Loucy (cell line): ENCODE data around the gene PRSS36.

Experiments used
- H2AFZ ChIP-seq: fragments of 200-600 bp; sonication (generic); 2 replicates; pipeline ENCODE4 v1.6.0; 2016; ENCODE audit warnings: antibody characterized with exemption, mild to moderate bottlenecking, low read length, moderate library complexity
- H3F3A ChIP-seq: fragments of 200-600 bp; 2 replicates; pipeline ENCODE4 v1.6.0; 2016; ENCODE audit warnings: antibody characterized with exemption, low read depth, mild to moderate bottlenecking
- H3K27me3 ChIP-seq: fragments of 200-600 bp; sonication (generic); 2 replicates; pipeline ENCODE4 v1.6.1; 2014; ENCODE audit warnings: low read length, mild to moderate bottlenecking; ENCODE audit not compliant: insufficient read depth, poor library complexity, severe bottlenecking
- H3K36me3 ChIP-seq: fragments of 200-600 bp; sonication (generic); 2 replicates; pipeline ENCODE4 v1.6.1; 2016; ENCODE audit warnings: low read length; ENCODE audit not compliant: insufficient read depth
- H3K4me1 ChIP-seq: fragments of 200-600 bp; sonication (generic); 2 replicates; pipeline ENCODE4 v1.5.1; 2014; ENCODE audit warnings: low read length, mild to moderate bottlenecking; ENCODE audit not compliant: insufficient read depth, poor library complexity, severe bottlenecking
- H3K4me2 ChIP-seq: fragments of 200-600 bp; sonication (generic); 2 replicates; pipeline ENCODE4 v1.6.0; 2014; ENCODE audit warnings: antibody characterized with exemption, low read length, low read depth, mild to moderate bottlenecking; ENCODE audit not compliant: poor library complexity, severe bottlenecking
- H3K4me3 ChIP-seq: fragments of 200-600 bp; sonication (generic); 2 replicates; pipeline ENCODE4 v1.5.1; 2014; ENCODE audit warnings: low read length, mild to moderate bottlenecking, mixed read lengths; ENCODE audit not compliant: poor library complexity, severe bottlenecking
- H3K79me2 ChIP-seq: fragments of 200-600 bp; sonication (generic); 2 replicates; pipeline ENCODE4 v1.6.1; 2014; ENCODE audit warnings: low read length; ENCODE audit not compliant: insufficient read depth
- H3K9ac ChIP-seq: fragments of 200-600 bp; sonication (generic); 2 replicates; pipeline ENCODE4 v1.6.0; 2014; ENCODE audit warnings: mild to moderate bottlenecking, low read depth, low read length, moderate library complexity; ENCODE audit not compliant: poor library complexity, severe bottlenecking
- H3K9me2 ChIP-seq: fragments of 200-600 bp; sonication (generic); replicated peaks from 2 replicates; pipeline ENCODE4 v1.6.1; 2016; ENCODE audit warnings: low read depth, low read length, mixed read lengths
- H3K9me3 ChIP-seq: fragments of 200-600 bp; sonication (generic); 2 replicates; pipeline ENCODE4 v1.6.1; 2014; ENCODE audit warnings: mild to moderate bottlenecking, antibody characterized with exemption, low read length, low read depth; ENCODE audit not compliant: insufficient read depth
- H4K20me1 ChIP-seq: fragments of 200-600 bp; sonication (generic); 2 replicates; pipeline ENCODE4 v1.6.0; 2014; ENCODE audit warnings: antibody characterized with exemption, low read length, mild to moderate bottlenecking; ENCODE audit not compliant: insufficient read depth, poor library complexity, severe bottlenecking
- EZH2phosphoT487 ChIP-seq: fragments of 200-600 bp; IDR thresholded peaks from 2 replicates; pipeline ENCODE4 v1.6.1; 2018; ENCODE audit warnings: antibody characterized with exemption, mild to moderate bottlenecking, moderate library complexity, borderline replicate concordance
- TF ChIP-seq, protein P1 (sequence below): fragments of 200-600 bp; sonication (generic); conservative IDR thresholded peaks from 2 replicates; pipeline ENCODE4 v1.5.1; 2014; ENCODE audit warnings: mild to moderate bottlenecking, antibody characterized with exemption, low read length

The PRSS36 gene

DNA sequence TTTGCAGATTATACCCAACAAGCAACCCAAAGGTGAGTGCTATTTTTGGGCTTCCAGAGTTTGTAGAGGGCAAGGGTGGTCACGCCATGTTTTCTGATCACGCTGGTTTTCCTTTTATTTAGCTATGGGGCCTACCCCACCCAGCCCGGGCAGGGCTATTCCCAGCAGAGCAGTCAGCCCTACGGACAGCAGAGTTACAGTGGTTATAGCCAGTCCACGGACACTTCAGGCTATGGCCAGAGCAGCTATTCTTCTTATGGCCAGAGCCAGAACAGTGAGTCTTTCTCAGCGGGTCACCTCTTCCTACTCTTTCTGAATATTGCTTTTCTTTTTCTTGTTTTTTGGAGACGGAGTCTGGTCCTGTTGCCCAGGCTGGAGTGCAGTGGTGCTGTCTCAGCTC is 32.5 kb upstream of the PRSS36 start:
- H3K4me1 ChIP-seq: peaks cover 56% of the 10 kb centered on the region
- no peak for TF ChIP-seq EZH2phosphoT487
- TF ChIP-seq, protein P1, sequence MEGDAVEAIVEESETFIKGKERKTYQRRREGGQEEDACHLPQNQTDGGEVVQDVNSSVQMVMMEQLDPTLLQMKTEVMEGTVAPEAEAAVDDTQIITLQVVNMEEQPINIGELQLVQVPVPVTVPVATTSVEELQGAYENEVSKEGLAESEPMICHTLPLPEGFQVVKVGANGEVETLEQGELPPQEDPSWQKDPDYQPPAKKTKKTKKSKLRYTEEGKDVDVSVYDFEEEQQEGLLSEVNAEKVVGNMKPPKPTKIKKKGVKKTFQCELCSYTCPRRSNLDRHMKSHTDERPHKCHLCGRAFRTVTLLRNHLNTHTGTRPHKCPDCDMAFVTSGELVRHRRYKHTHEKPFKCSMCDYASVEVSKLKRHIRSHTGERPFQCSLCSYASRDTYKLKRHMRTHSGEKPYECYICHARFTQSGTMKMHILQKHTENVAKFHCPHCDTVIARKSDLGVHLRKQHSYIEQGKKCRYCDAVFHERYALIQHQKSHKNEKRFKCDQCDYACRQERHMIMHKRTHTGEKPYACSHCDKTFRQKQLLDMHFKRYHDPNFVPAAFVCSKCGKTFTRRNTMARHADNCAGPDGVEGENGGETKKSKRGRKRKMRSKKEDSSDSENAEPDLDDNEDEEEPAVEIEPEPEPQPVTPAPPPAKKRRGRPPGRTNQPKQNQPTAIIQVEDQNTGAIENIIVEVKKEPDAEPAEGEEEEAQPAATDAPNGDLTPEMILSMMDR: no peak
- H3K36me3 ChIP-seq: peaks cover 62% of the 10 kb centered on the region
- peaks cover 87% of the 10 kb centered on the region for H3K79me2 ChIP-seq
- H3K4me2 ChIP-seq: peak overlapping the region; percentile 95
- peak overlapping the region; percentile 98 for H3K4me3 ChIP-seq
- no peaks in the 10 kb centered on the region; the same call in 1 of the 2 replicates for H3F3A ChIP-seq
- peaks cover 14% of the 10 kb centered on the region for H3K27me3 ChIP-seq
- H3K9ac ChIP-seq: peak overlapping the region; percentile 98
- H4K20me1 ChIP-seq: peaks cover 78% of the 10 kb centered on the region
- H3K9me3 ChIP-seq: no peaks in the 10 kb centered on the region
- no peak overlapping the region for H2AFZ ChIP-seq
- H3K9me2 ChIP-seq: no peaks in the 10 kb centered on the region

DNA sequence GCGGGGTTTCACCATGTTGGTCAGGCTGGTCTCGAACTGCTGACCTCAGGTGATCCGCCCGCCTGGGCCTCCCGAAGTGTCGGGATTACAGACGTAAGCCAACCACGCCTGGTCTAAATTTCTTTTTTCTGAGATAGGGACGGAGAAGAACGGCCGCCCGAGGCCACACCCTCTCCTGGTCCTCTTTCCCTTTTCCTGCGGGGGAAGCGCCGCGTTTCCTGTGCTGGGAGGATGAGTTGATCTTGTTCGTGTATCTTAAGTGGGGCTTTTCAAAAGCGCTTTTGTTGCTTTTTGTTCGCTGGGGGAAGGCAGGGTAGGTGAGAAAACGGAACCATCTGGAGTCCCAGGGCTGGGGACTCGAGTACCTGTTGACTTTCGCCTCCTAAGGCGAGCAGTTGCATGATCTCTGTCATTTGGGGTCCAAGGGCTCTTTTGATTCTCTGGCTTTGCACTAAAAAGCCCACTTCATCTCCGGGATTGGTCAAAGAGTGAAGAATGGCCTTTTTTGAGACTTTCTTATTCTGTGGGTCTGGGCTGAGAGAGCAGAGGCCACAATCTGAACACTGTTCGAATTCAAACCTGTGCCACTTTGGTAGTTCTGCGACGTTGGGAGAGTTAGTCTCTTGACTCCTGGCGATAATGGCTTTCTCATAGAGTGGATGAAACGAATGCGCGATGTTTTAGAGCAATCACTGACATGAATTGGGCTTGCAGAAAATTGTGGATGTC is 31.4 kb upstream of the PRSS36 start:
- TF ChIP-seq, protein P1: no peak
- no peak for TF ChIP-seq EZH2phosphoT487
- peak overlapping the region; percentile 98 for H3K4me3 ChIP-seq
- H3K79me2 ChIP-seq: peaks cover 76% of the 10 kb centered on the region
- H3K4me1 ChIP-seq: peaks cover 53% of the 10 kb centered on the region
- no peaks in the 10 kb centered on the region; the same call in 1 of the 2 replicates for H3F3A ChIP-seq
- no peaks in the 10 kb centered on the region for H3K9me2 ChIP-seq
- H3K27me3 ChIP-seq: peaks cover 14% of the 10 kb centered on the region
- peak overlapping the region; percentile 95 for H3K4me2 ChIP-seq
- peak overlapping the region; percentile 98 for H3K9ac ChIP-seq
- H3K9me3 ChIP-seq: no peaks in the 10 kb centered on the region
- H3K36me3 ChIP-seq: peaks cover 50% of the 10 kb centered on the region
- peaks cover 67% of the 10 kb centered on the region for H4K20me1 ChIP-seq
- no peak overlapping the region for H2AFZ ChIP-seq

- H3K9ac ChIP-seq: peak within 1 kb of the TSS; percentile 98
- peaks cover 53% of the 10 kb centered on the region for H4K20me1 ChIP-seq
- no peak for TF ChIP-seq EZH2phosphoT487
- TF ChIP-seq, protein P1: no peak
- peak within 1 kb of the TSS; percentile 86 for H2AFZ ChIP-seq
- H3K4me2 ChIP-seq: peak within 1 kb of the TSS; percentile 95
- peaks cover 37% of the 10 kb centered on the region for H3K36me3 ChIP-seq
- peaks cover 40% of the 10 kb centered on the region for H3K4me1 ChIP-seq
- H3K9me2 ChIP-seq: no peaks in the 10 kb centered on the region
- no peaks in the 10 kb centered on the region; the same call in 1 of the 2 replicates for H3F3A ChIP-seq
- peak within 1 kb of the TSS; percentile 98 for H3K4me3 ChIP-seq
- H3K27me3 ChIP-seq: peaks cover 14% of the 10 kb centered on the region
- no peaks in the 10 kb centered on the region for H3K9me3 ChIP-seq
- H3K79me2 ChIP-seq: peaks cover 62% of the 10 kb centered on the region
Measured at GRCh38 chr16:31179747-31180459, 30.0 kb upstream of the PRSS36 start, which contains the start of gene FUS. Gene FUS, plus strand, starts transcription at chr16:31180139. Its CDS starts 76 bp downstream, at chr16:31180215.
